Nephron (organoid): ENCODE results near the gene KIF16B.

Source experiments
- H3K27ac Mint-ChIP-seq, 3 experiments: 2 replicates each; pipeline ENCODE4 v1.8.0; 2020; ENCODE audit warnings: mixed read lengths in 3 of 3, mild to moderate bottlenecking in 2 of 3, moderate library complexity in 1 of 3
- H3K27me3 Mint-ChIP-seq: 2 replicates; pipeline ENCODE4 v1.8.0; 2021; ENCODE audit warnings: low read depth, mild to moderate bottlenecking, moderate library complexity, mixed read lengths
- H3K36me3 Mint-ChIP-seq: 2 replicates; pipeline ENCODE4 v1.8.0; 2020; ENCODE audit warnings: low read depth, mixed read lengths
- H3K4me1 Mint-ChIP-seq: 2 replicates; pipeline ENCODE4 v1.8.0; 2020; ENCODE audit warnings: mixed read lengths
- H3K4me3 Mint-ChIP-seq, 3 experiments: 2 replicates each; pipeline ENCODE4 v1.8.0; 2020; ENCODE audit warnings: mild to moderate bottlenecking in 3 of 3, mixed read lengths in 3 of 3, moderate library complexity in 2 of 3
- H3K9me3 Mint-ChIP-seq: 2 replicates; pipeline ENCODE4 v1.8.0; 2020; ENCODE audit warnings: mixed read lengths
- TF ChIP-seq, protein P1 (sequence below), 3 experiments: fragments of 200-600 bp; sonication (generic); IDR thresholded peaks; one replicate each; pipeline ENCODE4 v1.5.0; 2021; ENCODE audit warnings: antibody characterized with exemption in 3 of 3; ENCODE audit not compliant: unreplicated experiment in 3 of 3

The KIF16B gene

DNA sequence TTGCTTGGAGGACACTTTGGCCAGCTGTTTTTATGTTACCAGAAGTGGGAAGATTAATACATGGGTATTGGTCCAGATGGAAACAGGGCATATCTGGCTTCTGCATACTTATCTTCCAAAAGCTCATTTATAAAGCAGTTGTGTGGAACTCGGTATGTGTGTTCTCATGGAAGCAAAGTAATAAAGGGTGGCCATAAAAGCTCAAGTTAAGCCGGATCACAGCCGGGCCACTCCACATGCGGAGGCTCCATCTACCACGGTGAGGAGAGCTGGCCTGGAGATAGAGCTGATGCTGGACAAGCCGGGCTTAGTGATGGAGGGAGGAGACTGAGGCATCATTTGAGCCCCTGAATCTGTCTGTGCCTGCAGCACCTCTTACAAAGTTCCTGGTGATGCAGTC is 38.6 kb upstream of the KIF16B start:
- Mint-ChIP-seq H3K4me3 (no peak overlapping the region), H3K27me3 (no peaks in the 10 kb centered on the region), H3K36me3 (peaks cover 4% of the 10 kb centered on the region), H3K9me3 (peaks cover 4% of the 10 kb centered on the region), H3K4me1 (peaks cover 69% of the 10 kb centered on the region), H3K27ac (peak overlapping the region in 2 of 3 experiments; percentile 14 to 32)
- TF ChIP-seq, protein P1, sequence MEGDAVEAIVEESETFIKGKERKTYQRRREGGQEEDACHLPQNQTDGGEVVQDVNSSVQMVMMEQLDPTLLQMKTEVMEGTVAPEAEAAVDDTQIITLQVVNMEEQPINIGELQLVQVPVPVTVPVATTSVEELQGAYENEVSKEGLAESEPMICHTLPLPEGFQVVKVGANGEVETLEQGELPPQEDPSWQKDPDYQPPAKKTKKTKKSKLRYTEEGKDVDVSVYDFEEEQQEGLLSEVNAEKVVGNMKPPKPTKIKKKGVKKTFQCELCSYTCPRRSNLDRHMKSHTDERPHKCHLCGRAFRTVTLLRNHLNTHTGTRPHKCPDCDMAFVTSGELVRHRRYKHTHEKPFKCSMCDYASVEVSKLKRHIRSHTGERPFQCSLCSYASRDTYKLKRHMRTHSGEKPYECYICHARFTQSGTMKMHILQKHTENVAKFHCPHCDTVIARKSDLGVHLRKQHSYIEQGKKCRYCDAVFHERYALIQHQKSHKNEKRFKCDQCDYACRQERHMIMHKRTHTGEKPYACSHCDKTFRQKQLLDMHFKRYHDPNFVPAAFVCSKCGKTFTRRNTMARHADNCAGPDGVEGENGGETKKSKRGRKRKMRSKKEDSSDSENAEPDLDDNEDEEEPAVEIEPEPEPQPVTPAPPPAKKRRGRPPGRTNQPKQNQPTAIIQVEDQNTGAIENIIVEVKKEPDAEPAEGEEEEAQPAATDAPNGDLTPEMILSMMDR (IDR thresholded peaks at IDR 0.05; ENCODE audit: unreplicated experiment in 3 of 3): no peak

DNA sequence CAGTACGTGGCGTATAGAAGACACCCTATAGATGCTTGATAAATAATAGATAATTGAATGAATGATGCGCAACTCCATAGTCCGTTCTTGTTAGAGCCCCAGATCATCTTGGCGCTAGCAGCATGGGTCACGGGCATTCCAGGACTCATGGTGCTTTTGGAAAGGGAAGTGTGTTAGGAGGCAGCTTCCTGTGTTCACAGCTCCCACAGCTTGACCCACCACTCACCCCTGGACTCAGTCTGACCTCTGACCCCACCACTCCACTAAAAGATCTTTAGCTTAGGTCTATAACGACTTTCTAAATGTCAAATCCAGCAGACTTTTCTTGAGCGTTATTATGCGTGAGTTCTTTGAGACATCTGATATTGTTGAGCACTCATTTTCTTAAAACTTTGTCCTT is 35.8 kb upstream of the KIF16B start:
- TF ChIP-seq, protein P1 (IDR thresholded peaks at IDR 0.05; ENCODE audit: unreplicated experiment in 3 of 3): no peak
- no peaks in the 10 kb centered on the region for H3K9me3 Mint-ChIP-seq
- no peak overlapping the region for H3K4me3 Mint-ChIP-seq
- peak overlapping the region; percentile 23 to 82 (median 76) for H3K27ac Mint-ChIP-seq
- no peaks in the 10 kb centered on the region for H3K36me3 Mint-ChIP-seq
- H3K27me3 Mint-ChIP-seq: no peaks in the 10 kb centered on the region
- peaks cover 53% of the 10 kb centered on the region for H3K4me1 Mint-ChIP-seq

DNA sequence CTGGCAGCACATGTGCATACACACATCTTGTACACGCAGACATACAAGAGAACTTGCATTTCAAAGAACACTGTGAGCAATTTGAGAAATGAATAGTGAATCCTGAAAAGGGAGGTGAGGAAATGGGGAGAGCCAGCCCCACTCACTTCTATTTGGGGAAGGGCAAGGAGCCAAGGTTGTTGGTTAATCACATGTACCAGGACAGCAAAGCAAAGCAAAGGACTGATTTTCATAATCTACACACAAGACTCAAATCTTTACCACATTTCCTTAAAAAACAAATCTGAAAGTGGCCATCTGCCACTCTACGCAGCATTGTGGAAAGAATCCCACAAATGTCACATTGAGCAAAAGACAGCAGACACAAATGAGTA is 35.0 kb upstream of the KIF16B start:
- H3K27ac Mint-ChIP-seq: peak overlapping the region; percentile 32 to 82 (median 76)

DNA sequence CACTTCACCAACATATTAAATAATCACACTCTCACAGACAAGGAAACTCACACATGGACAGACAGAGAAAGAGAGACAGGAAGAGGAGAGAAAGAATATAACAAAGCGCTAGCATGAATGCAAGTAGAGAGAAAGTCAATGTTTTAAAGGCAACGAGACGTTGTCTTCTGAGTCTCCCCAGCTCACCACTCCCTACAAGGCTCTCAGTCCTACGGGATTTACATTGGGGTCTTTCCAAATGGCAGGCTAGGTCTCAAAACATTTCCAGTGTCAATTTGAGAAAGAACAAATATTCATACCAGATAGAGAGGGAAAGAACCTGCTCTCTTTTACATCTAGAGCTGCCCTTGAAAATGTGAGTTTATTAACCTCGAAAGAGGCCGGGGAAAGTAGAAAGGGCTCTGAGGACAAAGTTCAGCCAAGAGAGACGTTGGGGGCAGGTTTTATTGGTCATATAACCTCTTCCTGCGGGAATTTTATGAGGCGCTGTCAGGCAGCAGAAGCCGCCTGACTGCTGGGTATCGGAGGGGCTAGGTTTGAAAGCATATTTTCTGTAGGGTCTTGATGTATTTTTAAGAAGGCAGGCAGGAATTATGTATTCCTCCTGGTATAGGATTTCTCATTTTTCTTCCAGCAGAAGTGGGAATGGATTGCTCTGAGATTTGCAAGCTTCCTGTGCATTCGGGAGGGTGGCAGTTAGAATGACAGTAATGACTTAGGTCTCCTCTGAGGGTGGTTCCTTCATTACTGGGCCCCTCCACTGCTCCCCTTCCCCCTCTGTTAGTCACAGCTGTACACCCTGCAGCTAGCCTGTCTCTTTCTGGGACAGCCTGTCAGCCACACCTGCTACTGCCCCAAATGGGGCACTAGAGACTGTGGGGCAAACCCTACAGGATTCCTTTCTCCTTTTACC is 34.4 kb upstream of the KIF16B start:
- no peaks in the 10 kb centered on the region for H3K27me3 Mint-ChIP-seq
- H3K4me1 Mint-ChIP-seq: peaks cover 41% of the 10 kb centered on the region
- H3K9me3 Mint-ChIP-seq: no peaks in the 10 kb centered on the region
- H3K27ac Mint-ChIP-seq: peak overlapping the region; percentile 32 to 82 (median 76)
- peak overlapping the region in 1 of 3 experiments; percentile 31 for H3K4me3 Mint-ChIP-seq
- no peaks in the 10 kb centered on the region for H3K36me3 Mint-ChIP-seq
- TF ChIP-seq, protein P1 (IDR thresholded peaks at IDR 0.05; ENCODE audit: unreplicated experiment in 3 of 3): no peak

More for the DNA sequence above, 35.0 kb upstream of the KIF16B start:
- H3K9me3 Mint-ChIP-seq: no peaks in the 10 kb centered on the region
- H3K36me3 Mint-ChIP-seq: no peaks in the 10 kb centered on the region
- H3K27me3 Mint-ChIP-seq: no peaks in the 10 kb centered on the region
- peaks cover 47% of the 10 kb centered on the region for H3K4me1 Mint-ChIP-seq
- TF ChIP-seq, protein P1 (IDR thresholded peaks at IDR 0.05; ENCODE audit: unreplicated experiment in 3 of 3): no peak
- H3K4me3 Mint-ChIP-seq: peak overlapping the region in 2 of 3 experiments; percentile 8 to 31

DNA sequence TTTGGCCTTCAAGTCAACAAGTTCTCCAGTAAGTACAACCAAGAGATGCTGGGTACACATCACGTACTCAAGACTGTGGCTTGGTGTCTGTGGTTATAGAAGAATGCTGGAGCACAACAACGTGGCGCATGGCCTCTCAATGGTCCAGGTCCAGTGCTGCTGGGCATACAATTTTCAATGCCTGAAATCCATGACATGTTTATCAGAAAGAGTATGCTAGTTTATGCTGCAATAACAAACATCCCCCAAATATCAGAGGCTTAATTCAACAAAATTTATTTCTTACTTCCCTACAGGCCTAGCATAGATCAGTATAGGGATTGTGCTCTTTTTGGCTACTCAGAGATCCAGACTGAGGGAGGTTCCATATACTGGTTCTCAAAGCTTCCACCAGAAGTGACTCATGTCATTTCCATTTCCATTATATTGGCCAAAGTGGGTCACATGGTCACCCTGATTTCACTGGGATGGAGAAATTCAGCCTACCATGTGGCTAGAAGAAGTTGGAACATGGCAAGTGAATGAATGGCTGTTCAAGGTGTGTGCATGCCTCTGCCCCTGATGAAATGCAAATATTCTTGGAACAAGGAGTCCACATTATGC is 33.3 kb upstream of the KIF16B start:
- no peaks in the 10 kb centered on the region for H3K36me3 Mint-ChIP-seq
- peak overlapping the region in 1 of 3 experiments; percentile 82 for H3K27ac Mint-ChIP-seq
- H3K4me3 Mint-ChIP-seq: no peak overlapping the region
- TF ChIP-seq, protein P1 (IDR thresholded peaks at IDR 0.05; ENCODE audit: unreplicated experiment in 3 of 3): no peak
- peaks cover 39% of the 10 kb centered on the region for H3K4me1 Mint-ChIP-seq
- H3K9me3 Mint-ChIP-seq: no peaks in the 10 kb centered on the region
- H3K27me3 Mint-ChIP-seq: no peaks in the 10 kb centered on the region
